H9 (cell line): Measurements from ENCODE around the gene PARD3. TPM values are rescaled to one million over a fixed set of nuclear protein-coding genes. Genes with fewer than 3 reads are reported as not detected.

Experiments used
- DNase-seq: peaks from one replicate; pipeline ENCODE4 v3.0.0-alpha.2; 2017
- H2AFZ ChIP-seq: one replicate; pipeline ENCODE4 v1.6.1; 2013; ENCODE audit warnings: mild to moderate bottlenecking, low read length, control low read depth, moderate library complexity
- H2AK5ac ChIP-seq: 2 replicates; pipeline ENCODE4 v1.6.1; 2013; ENCODE audit warnings: low read length, control low read depth, mixed read lengths; ENCODE audit not compliant: insufficient read length
- H2BK120ac ChIP-seq: one replicate; pipeline ENCODE4 v1.6.1; 2013; ENCODE audit warnings: low read depth, mild to moderate bottlenecking, low read length, control low read depth, inconsistent platforms; ENCODE audit not compliant: poor library complexity, severe bottlenecking
- H2BK12ac ChIP-seq: 2 replicates; pipeline ENCODE4 v1.6.1; 2013; ENCODE audit warnings: low read length, control low read depth, mixed read lengths, low read depth; ENCODE audit not compliant: insufficient read length
- H2BK15ac ChIP-seq: 2 replicates; pipeline ENCODE4 v1.6.1; 2013; ENCODE audit warnings: low read depth, low read length, control low read depth
- H2BK20ac ChIP-seq: one replicate; pipeline ENCODE4 v1.6.1; 2013; ENCODE audit warnings: low read depth, mild to moderate bottlenecking, low read length, control low read depth, inconsistent platforms; ENCODE audit not compliant: poor library complexity, severe bottlenecking
- H2BK5ac ChIP-seq: 2 replicates; pipeline ENCODE4 v1.6.1; 2013; ENCODE audit warnings: low read length, control low read depth, mixed read lengths; ENCODE audit not compliant: insufficient read length
- H3K14ac ChIP-seq: 2 replicates; pipeline ENCODE4 v1.6.1; 2013; ENCODE audit warnings: low read length, control low read depth; ENCODE audit not compliant: insufficient read depth
- H3K18ac ChIP-seq: 2 replicates; pipeline ENCODE4 v1.6.1; 2013; ENCODE audit warnings: low read depth, mild to moderate bottlenecking, mixed read lengths, low read length, control low read depth; ENCODE audit not compliant: insufficient read length
- H3K23ac ChIP-seq: 2 replicates; pipeline ENCODE4 v1.6.1; 2013; ENCODE audit warnings: low read length, control low read depth, mixed read lengths, low read depth; ENCODE audit not compliant: insufficient read length
- H3K23me2 ChIP-seq: 2 replicates; pipeline ENCODE4 v1.6.1; 2013; ENCODE audit warnings: low read depth, mild to moderate bottlenecking, mixed read lengths, low read length, control low read depth; ENCODE audit not compliant: insufficient read length, poor library complexity, severe bottlenecking
- H3K27ac ChIP-seq: 2 replicates; pipeline ENCODE4 v1.5.1; 2013; ENCODE audit warnings: low read length, control low read depth, mixed read lengths, low read depth; ENCODE audit not compliant: insufficient read length
- H3K27me3 ChIP-seq: 2 replicates; pipeline ENCODE4 v1.6.1; 2013; ENCODE audit warnings: low read length, control low read depth, inconsistent platforms; ENCODE audit not compliant: insufficient read depth
- H3K4ac ChIP-seq: 2 replicates; pipeline ENCODE4 v1.6.1; 2013; ENCODE audit warnings: low read depth, mild to moderate bottlenecking, control low read depth, inconsistent platforms, low read length, moderate library complexity
- H3K4me1 ChIP-seq: 2 replicates; pipeline ENCODE4 v1.6.1; 2013; ENCODE audit warnings: low read length, control low read depth, inconsistent platforms; ENCODE audit not compliant: insufficient read depth
- H3K4me2 ChIP-seq: 2 replicates; pipeline ENCODE4 v1.6.1; 2013; ENCODE audit warnings: low read length, control low read depth, mixed read lengths; ENCODE audit not compliant: insufficient read length, insufficient read depth
- H3K56ac ChIP-seq: 2 replicates; pipeline ENCODE4 v1.6.1; 2013; ENCODE audit warnings: low read depth, mild to moderate bottlenecking, mixed read lengths, low read length, control low read depth; ENCODE audit not compliant: insufficient read length
- H3K79me1 ChIP-seq: 2 replicates; pipeline ENCODE4 v1.6.1; 2013; ENCODE audit warnings: low read depth, mild to moderate bottlenecking, moderate library complexity, low read length, control low read depth, inconsistent platforms; ENCODE audit not compliant: insufficient read depth, poor library complexity, severe bottlenecking
- H3K79me2 ChIP-seq: 2 replicates; pipeline ENCODE4 v1.6.1; 2013; ENCODE audit warnings: low read length, control low read depth, inconsistent platforms; ENCODE audit not compliant: insufficient read depth
- H3K9ac ChIP-seq: 2 replicates; pipeline ENCODE4 v1.6.1; 2013; ENCODE audit warnings: low read length, control low read depth, mixed read lengths; ENCODE audit not compliant: insufficient read length; ENCODE audit errors: extremely low read depth
- H3K9me3 ChIP-seq: one replicate; pipeline ENCODE4 v1.6.1; 2013; ENCODE audit warnings: low read depth, low read length, inconsistent platforms; ENCODE audit not compliant: control insufficient read depth
- H3T11ph ChIP-seq: one replicate; pipeline ENCODE4 v1.6.1; 2013; ENCODE audit warnings: mild to moderate bottlenecking, low read length, control low read depth, inconsistent platforms
- H4K20me1 ChIP-seq: one replicate; pipeline ENCODE4 v1.6.1; 2013; ENCODE audit not compliant: control insufficient read depth, insufficient read length, insufficient read depth
- H4K5ac ChIP-seq: 2 replicates; pipeline ENCODE4 v1.6.1; 2013; ENCODE audit warnings: low read depth, mild to moderate bottlenecking, mixed read lengths, low read length, control low read depth; ENCODE audit not compliant: insufficient read length
- H4K8ac ChIP-seq: replicated peaks from 2 replicates; pipeline ENCODE4 v1.6.1; 2013; ENCODE audit warnings: low read length, control low read depth, mixed read lengths, low read depth; ENCODE audit not compliant: insufficient read length
- H4K91ac ChIP-seq: 2 replicates; pipeline ENCODE4 v1.6.1; 2013; ENCODE audit warnings: low read depth, mild to moderate bottlenecking, moderate library complexity, mixed read lengths, low read length, control low read depth; ENCODE audit not compliant: insufficient read length
- H3K27ac Mint-ChIP-seq, 3 experiments: 2 replicates in 2 of 3; 3 replicates in 1 of 3; pipeline ENCODE4 v1.8.0; 2020 to 2021; ENCODE audit warnings: mixed read lengths in 3 of 3, mild to moderate bottlenecking in 1 of 3, moderate library complexity in 1 of 3
- H3K27me3 Mint-ChIP-seq: 2 replicates; pipeline ENCODE4 v1.8.0; 2021; ENCODE audit warnings: low read depth, mild to moderate bottlenecking, moderate library complexity, mixed read lengths
- H3K36me3 Mint-ChIP-seq, 3 experiments: 2 replicates in 2 of 3; 3 replicates in 1 of 3; pipeline ENCODE4 v1.8.0; 2020 to 2021; ENCODE audit warnings: low read depth in 3 of 3, mixed read lengths in 3 of 3; ENCODE audit not compliant: insufficient read depth in 1 of 3
- H3K4me1 Mint-ChIP-seq, 2 experiments: 2 replicates each; pipeline ENCODE4 v1.8.0; 2020; ENCODE audit warnings: mixed read lengths in 2 of 2
- H3K4me3 Mint-ChIP-seq, 2 experiments: 2 replicates in 1 of 2; 3 replicates in 1 of 2; pipeline ENCODE4 v1.8.0; 2020 to 2021; ENCODE audit warnings: mild to moderate bottlenecking in 2 of 2, mixed read lengths in 2 of 2, moderate library complexity in 1 of 2
- H3K9me3 Mint-ChIP-seq, 2 experiments: 2 replicates in 1 of 2; 3 replicates in 1 of 2; pipeline ENCODE4 v1.8.0; 2020; ENCODE audit warnings: mild to moderate bottlenecking in 2 of 2, mixed read lengths in 2 of 2, moderate library complexity in 1 of 2
- CTCF ChIP-seq: fragments of 200-600 bp; sonication (generic); conservative IDR thresholded peaks from 3 replicates; pipeline ENCODE4 v1.8.0; 2021; ENCODE audit warnings: antibody characterized with exemption, mild to moderate bottlenecking
- WGBS: extraction: QIAGEN DNeasy Blood & Tissue Kit; methylation state at CpG from one replicate; pipeline ENCODE4 v1.1.7; 2013; ENCODE audit warnings: missing lambda C conversion rate, low lambda C conversion rate, mixed read lengths; ENCODE audit not compliant: insufficient read length; ENCODE audit errors: extremely low coverage; 5-methylcytosine and 5-hydroxymethylcytosine counted together
- total RNA-seq: library from RNA; stranded (reverse); gene quantifications from 2 replicates; pipeline ENCODE4 v1.2.1, GENCODE V29; 2021

The PARD3 gene
- total RNA-seq, 1 experiment from 2014 or later = 44.7 TPM

GRCh38 chr10:34399013-34399412 lies 416.1 kb downstream of the PARD3 start:
- H3K27me3 ChIP-seq = no peaks in the 10 kb centered on the region
- no peaks in the 10 kb centered on the region for H3K79me1 ChIP-seq
- H3K79me2 ChIP-seq = no peaks in the 10 kb centered on the region
- H3K27ac ChIP-seq = no peak overlapping the region
- no peak overlapping the region for H2BK120ac ChIP-seq
- no peak overlapping the region for H3K4me3 Mint-ChIP-seq
- peaks cover 6 to 8% of the 10 kb centered on the region in 2 experiments; a peak in 3 of 4 replicates for H3K4me1 Mint-ChIP-seq
- H2BK12ac ChIP-seq = no peak overlapping the region
- no peaks in the 10 kb centered on the region for H3K23me2 ChIP-seq
- H3K4me2 ChIP-seq = no peak overlapping the region
- H3K9me3 Mint-ChIP-seq = no peaks in the 10 kb centered on the region
- H3K27me3 Mint-ChIP-seq = no peaks in the 10 kb centered on the region
- H2AFZ ChIP-seq = no peak overlapping the region
- no peaks in the 10 kb centered on the region for H3K4me1 ChIP-seq
- no peak overlapping the region for H4K8ac ChIP-seq
- no peak overlapping the region; a peak in 1 of 7 replicates for H3K27ac Mint-ChIP-seq
- H4K91ac ChIP-seq = no peak overlapping the region
- H2BK15ac ChIP-seq = no peak overlapping the region
- WGBS = no CpG with 5 or more reads among the region's 7 CpGs
- no peaks in the 10 kb centered on the region for H4K20me1 ChIP-seq
- no peak overlapping the region for H4K5ac ChIP-seq
- H3K4ac ChIP-seq = no peak overlapping the region
- no peak overlapping the region for H2AK5ac ChIP-seq
- H3K9ac ChIP-seq = no peak overlapping the region
- TF ChIP-seq CTCF = no peak
- H3K36me3 Mint-ChIP-seq = peaks cover 3 to 6% (median 5%) of the 10 kb centered on the region in 3 experiments; a peak in 3 of 7 replicates
- H3K56ac ChIP-seq = no peak overlapping the region
- no peak overlapping the region for H3T11ph ChIP-seq
- no peak overlapping the region for H2BK20ac ChIP-seq
- DNase-seq = no peak
- no peak overlapping the region for H3K14ac ChIP-seq
- no peaks in the 10 kb centered on the region for H3K9me3 ChIP-seq
- no peak overlapping the region for H2BK5ac ChIP-seq
- H3K18ac ChIP-seq = no peak overlapping the region
- no peak overlapping the region for H3K23ac ChIP-seq
